SK-N-SH (cell line): ENCODE measurements around the gene CCHCR1. TPM values are rescaled to one million over a fixed set of nuclear protein-coding genes. Genes with fewer than 3 reads are reported as not detected.

Experiments used
- CTCF ChIA-PET: fragments of 300-600, 350-600 bp; formaldehyde crosslinking; extraction: SDS; loops from one replicate; lab custom pipeline; 2021; lab: Yijun Ruan, JAX
- POLR2A ChIA-PET: fragments of 350-600 bp; sonication (Branson Sonifier 250); formaldehyde crosslinking; extraction: SDS; loops from one replicate; lab custom pipeline; 2020; ENCODE audit warnings: antibody characterized with exemption, inconsistent platforms; lab: Yijun Ruan, JAX
- DNase-seq: peaks from one replicate; pipeline ENCODE4 v3.0.0; 2012
- H2AFZ ChIP-seq: fragments of 200-600 bp; sonication (generic); 2 replicates; pipeline ENCODE4 v1.8.1; 2016; ENCODE audit warnings: antibody characterized with exemption, mild to moderate bottlenecking, low read depth
- H3F3A ChIP-seq: fragments of 200-600 bp; sonication (generic); replicated peaks from 2 replicates; pipeline ENCODE3; 2016; ENCODE audit warnings: antibody characterized with exemption, mild to moderate bottlenecking; ENCODE audit not compliant: insufficient read depth
- H3K27ac ChIP-seq, 2 experiments: fragments of 200-500 bp in 1 of 2; fragments of 200-600 bp in 1 of 2; sonication (Bioruptor generic) in 1 of 2; sonication (generic), shearing (Covaris generic) in 1 of 2; 2 replicates each; pipeline versions ENCODE4 v1.5.1 to v1.6.1; 2014 to 2016; ENCODE audit warnings: low read depth in 2 of 2, inconsistent platforms in 1 of 2, low read length in 1 of 2, mild to moderate bottlenecking in 1 of 2, mixed read lengths in 1 of 2
- H3K27me3 ChIP-seq: fragments of 200-600 bp; sonication (generic), shearing (Covaris generic); 2 replicates; pipeline ENCODE4 v1.6.1; 2016; ENCODE audit warnings: mixed run types; ENCODE audit not compliant: insufficient read depth
- H3K36me3 ChIP-seq, 2 experiments: fragments of 200-500 bp in 1 of 2; fragments of 200-600 bp in 1 of 2; sonication (Bioruptor generic) in 1 of 2; sonication (generic) in 1 of 2; replicated peaks in 1 of 2; 2 replicates each; pipeline versions ENCODE3 to v1.5.1; 2014 to 2016; ENCODE audit warnings: low read length in 1 of 2, mild to moderate bottlenecking in 1 of 2; ENCODE audit not compliant: insufficient read depth in 2 of 2, control insufficient read depth in 1 of 2
- H3K4me1 ChIP-seq, 2 experiments: fragments of 200-500 bp in 1 of 2; fragments of 200-600 bp in 1 of 2; sonication (Bioruptor generic) in 1 of 2; sonication (generic), shearing (Covaris generic) in 1 of 2; 2 replicates each; pipeline versions ENCODE4 v1.5.1 to v1.6.1; 2014 to 2016; ENCODE audit warnings: low read depth in 1 of 2, low read length in 1 of 2, mixed run types in 1 of 2; ENCODE audit not compliant: insufficient read depth in 2 of 2, control insufficient read depth in 1 of 2
- H3K4me2 ChIP-seq: fragments of 200-600 bp; sonication (generic), shearing (Covaris generic); 2 replicates; pipeline ENCODE4 v1.6.1; 2017; ENCODE audit warnings: mixed run types
- H3K4me3 ChIP-seq, 2 experiments: fragments of 200-500 bp in 1 of 2; fragments of 200-600 bp in 1 of 2; sonication (Bioruptor generic) in 1 of 2; sonication (generic), shearing (Covaris generic) in 1 of 2; 2 replicates each; pipeline versions ENCODE4 v1.5.1 to v1.8.1; 2014 to 2016; ENCODE audit warnings: low read depth in 2 of 2, inconsistent platforms in 1 of 2, low read length in 1 of 2, mild to moderate bottlenecking in 1 of 2, mixed read lengths in 1 of 2, moderate library complexity in 1 of 2
- H3K79me2 ChIP-seq: fragments of 200-600 bp; sonication (generic); 2 replicates; pipeline ENCODE4 v1.8.1; 2017; ENCODE audit warnings: mild to moderate bottlenecking; ENCODE audit not compliant: insufficient read depth
- H3K9ac ChIP-seq: fragments of 200-600 bp; sonication (generic); 2 replicates; pipeline ENCODE4 v1.6.1; 2017; ENCODE audit warnings: mixed run types
- H3K9me2 ChIP-seq: fragments of 200-600 bp; sonication (generic); 2 replicates; pipeline ENCODE4 v1.6.1; 2017; ENCODE audit warnings: mixed run types
- H3K9me3 ChIP-seq: fragments of 200-600 bp; sonication (generic); 2 replicates; pipeline ENCODE4 v1.6.1; 2017; ENCODE audit warnings: mixed run types, mild to moderate bottlenecking, moderate library complexity
- H4K20me1 ChIP-seq: fragments of 200-600 bp; sonication (generic); 2 replicates; pipeline ENCODE4 v1.6.1; 2017; ENCODE audit warnings: mild to moderate bottlenecking, mixed run types; ENCODE audit not compliant: insufficient read depth
- ELF1 ChIP-seq: IDR thresholded peaks from 2 replicates; pipeline ENCODE4 v1.4.0; 2012
- EZH2phosphoT487 ChIP-seq: fragments of 200-600 bp; sonication (generic); IDR thresholded peaks from 2 replicates; pipeline ENCODE4 v1.6.1; 2017; ENCODE audit warnings: low read depth, mixed run types, mild to moderate bottlenecking, antibody characterized with exemption, moderate library complexity, borderline replicate concordance
- FOXJ3 ChIP-seq: sonication (generic); formaldehyde crosslinking; IDR thresholded peaks from 2 replicates; pipeline ENCODE4 v1.5.1; 2020; ENCODE audit warnings: mild to moderate bottlenecking, missing genetic modification reagents
- GATA2 ChIP-seq: sonication (generic); formaldehyde crosslinking; IDR thresholded peaks from 2 replicates; pipeline ENCODE4 v1.5.0; 2020; ENCODE audit warnings: mild to moderate bottlenecking, missing genetic modification reagents
- NRF1 ChIP-seq: IDR thresholded peaks from 2 replicates; pipeline ENCODE4 v1.6.1; 2012; ENCODE audit warnings: low read depth, mild to moderate bottlenecking, low read length
- RAD21 ChIP-seq: IDR thresholded peaks from 2 replicates; pipeline ENCODE4 v1.6.1; 2012; ENCODE audit warnings: mild to moderate bottlenecking, low read length
- TCF12 ChIP-seq: IDR thresholded peaks from 2 replicates; pipeline ENCODE4 v1.4.0; 2012
- TEAD4 ChIP-seq: IDR thresholded peaks from 2 replicates; pipeline ENCODE4 v1.4.0; 2012; ENCODE audit warnings: mild to moderate bottlenecking, borderline replicate concordance; ENCODE audit not compliant: insufficient read depth
- WGBS: methylation state at CpG from one replicate; pipeline ENCODE4 v1.1.6; 2017; ENCODE audit warnings: low lambda C conversion rate; 5-methylcytosine and 5-hydroxymethylcytosine counted together
- polyA plus RNA-seq, 3 experiments: library from polyadenylated mRNA; depleted of rRNA; stranded (reverse); fragments of >200 nt; gene quantifications; 2 replicates each; pipeline ENCODE4 v1.2.3, GENCODE V29; 2012
- TF ChIP-seq, protein P1 (sequence below): IDR thresholded peaks from 2 replicates; pipeline ENCODE4; 2012
- TF ChIP-seq, protein P2 (sequence below): fragments of 200-600 bp; sonication (generic); IDR thresholded peaks from 2 replicates; pipeline ENCODE4 v1.6.1; 2017; ENCODE audit warnings: antibody characterized with exemption, mild to moderate bottlenecking, moderate library complexity
- TF ChIP-seq, protein P3 (sequence below): fragments of 150-350 bp; IDR thresholded peaks from 2 replicates; pipeline ENCODE4 v1.6.1; 2017; ENCODE audit warnings: antibody characterized with exemption, low read length, low read depth, borderline replicate concordance

CCHCR1 gene
- polyA plus RNA-seq, 1 of the 3 experiments (the other 2 are of a cell fraction), result 18.7 TPM

DNA sequence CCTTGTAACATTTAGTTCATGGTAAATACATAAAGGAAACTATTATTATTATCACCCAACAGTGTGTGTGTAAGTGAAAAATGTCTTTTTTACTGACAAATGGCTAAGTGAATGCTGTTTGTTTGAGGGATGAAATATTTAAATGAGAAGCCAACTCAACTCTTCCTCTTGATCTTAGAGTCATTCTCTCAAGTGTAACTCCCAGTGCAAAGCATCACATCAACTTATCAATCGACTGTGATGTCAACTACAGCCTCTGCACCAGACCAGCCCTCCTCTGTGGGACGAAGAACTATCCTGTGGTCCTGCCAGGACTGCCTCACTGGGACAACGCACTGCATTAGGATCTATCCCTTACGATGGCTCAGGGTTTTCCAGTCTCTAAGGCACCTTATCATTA, 50.5 kb downstream of the CCHCR1 start:
- Histone ChIP-seq H3K9ac (no peak overlapping the region), H3K9me3 (no peaks in the 10 kb centered on the region), H3K79me2 (no peaks in the 10 kb centered on the region), H2AFZ (no peak overlapping the region), H3K4me3 (no peak overlapping the region), H3K4me2 (no peak overlapping the region), H3K27me3 (no peaks in the 10 kb centered on the region; the same call in 1 of the 2 replicates), H3K4me1 (no peaks in the 10 kb centered on the region), H4K20me1 (no peaks in the 10 kb centered on the region), H3K9me2 (no peaks in the 10 kb centered on the region), H3K27ac (no peak overlapping the region), H3K36me3 (no peaks in the 10 kb centered on the region), H3F3A (no peaks in the 10 kb centered on the region)
- TF ChIP-seq, protein P1, sequence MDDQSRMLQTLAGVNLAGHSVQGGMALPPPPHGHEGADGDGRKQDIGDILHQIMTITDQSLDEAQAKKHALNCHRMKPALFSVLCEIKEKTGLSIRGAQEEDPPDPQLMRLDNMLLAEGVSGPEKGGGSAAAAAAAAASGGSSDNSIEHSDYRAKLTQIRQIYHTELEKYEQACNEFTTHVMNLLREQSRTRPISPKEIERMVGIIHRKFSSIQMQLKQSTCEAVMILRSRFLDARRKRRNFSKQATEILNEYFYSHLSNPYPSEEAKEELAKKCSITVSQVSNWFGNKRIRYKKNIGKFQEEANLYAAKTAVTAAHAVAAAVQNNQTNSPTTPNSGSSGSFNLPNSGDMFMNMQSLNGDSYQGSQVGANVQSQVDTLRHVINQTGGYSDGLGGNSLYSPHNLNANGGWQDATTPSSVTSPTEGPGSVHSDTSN, result no peak
- TF ChIP-seq TEAD4, result no peak
- no peak for DNase-seq
- CTCF ChIA-PET, result no interaction called here
- POLR2A ChIA-PET, result no interaction called here
- WGBS, result 13% methylated on average over 3 of the region's 4 CpGs

DNA sequence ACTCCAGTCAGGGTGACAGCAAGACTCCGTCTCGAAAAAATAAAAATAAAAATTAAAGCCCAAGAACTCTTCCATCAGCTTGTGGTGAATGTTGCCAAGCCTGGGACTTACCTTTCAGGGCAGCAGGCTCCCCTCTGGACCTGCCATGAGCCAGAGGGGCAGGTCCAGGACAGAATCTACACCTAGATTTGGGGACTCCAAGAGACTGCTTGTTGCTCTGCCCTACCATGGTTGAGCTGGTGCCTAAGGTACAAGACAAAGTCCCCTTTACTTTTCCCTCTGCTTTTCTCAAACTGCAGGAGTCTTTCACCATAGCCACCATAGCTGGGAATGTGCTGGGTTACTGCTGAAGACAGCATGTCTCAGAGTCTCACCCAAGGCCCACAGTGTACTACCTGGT, 54.5 kb downstream of the CCHCR1 start:
- no peaks in the 10 kb centered on the region for H3K9me2 ChIP-seq
- H3K27me3 ChIP-seq, result no peaks in the 10 kb centered on the region; the same call in 1 of the 2 replicates
- no peak overlapping the region for H3K4me3 ChIP-seq
- no peaks in the 10 kb centered on the region for H3F3A ChIP-seq
- ChIA-PET CTCF (interaction anchor here (0.9 to 2.4 kb wide), 3 partner anchors 9 to 42 kb away, joined by 3 to 11 read pairs (median 5); no protein-coding TSS in a partner anchor), POLR2A (no interaction called here)
- H4K20me1 ChIP-seq, result no peaks in the 10 kb centered on the region
- H3K9me3 ChIP-seq, result no peaks in the 10 kb centered on the region
- no peak for DNase-seq
- 73% methylated on average over 2 of the region's 2 CpGs for WGBS
- no peak overlapping the region for H3K9ac ChIP-seq
- H3K27ac ChIP-seq, result no peak overlapping the region
- no peaks in the 10 kb centered on the region for H3K36me3 ChIP-seq
- H3K4me1 ChIP-seq, result no peaks in the 10 kb centered on the region
- no peak overlapping the region for H2AFZ ChIP-seq
- TF ChIP-seq, protein P2, sequence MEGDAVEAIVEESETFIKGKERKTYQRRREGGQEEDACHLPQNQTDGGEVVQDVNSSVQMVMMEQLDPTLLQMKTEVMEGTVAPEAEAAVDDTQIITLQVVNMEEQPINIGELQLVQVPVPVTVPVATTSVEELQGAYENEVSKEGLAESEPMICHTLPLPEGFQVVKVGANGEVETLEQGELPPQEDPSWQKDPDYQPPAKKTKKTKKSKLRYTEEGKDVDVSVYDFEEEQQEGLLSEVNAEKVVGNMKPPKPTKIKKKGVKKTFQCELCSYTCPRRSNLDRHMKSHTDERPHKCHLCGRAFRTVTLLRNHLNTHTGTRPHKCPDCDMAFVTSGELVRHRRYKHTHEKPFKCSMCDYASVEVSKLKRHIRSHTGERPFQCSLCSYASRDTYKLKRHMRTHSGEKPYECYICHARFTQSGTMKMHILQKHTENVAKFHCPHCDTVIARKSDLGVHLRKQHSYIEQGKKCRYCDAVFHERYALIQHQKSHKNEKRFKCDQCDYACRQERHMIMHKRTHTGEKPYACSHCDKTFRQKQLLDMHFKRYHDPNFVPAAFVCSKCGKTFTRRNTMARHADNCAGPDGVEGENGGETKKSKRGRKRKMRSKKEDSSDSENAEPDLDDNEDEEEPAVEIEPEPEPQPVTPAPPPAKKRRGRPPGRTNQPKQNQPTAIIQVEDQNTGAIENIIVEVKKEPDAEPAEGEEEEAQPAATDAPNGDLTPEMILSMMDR, result no peak
- TF ChIP-seq EZH2phosphoT487, result no peak
- TF ChIP-seq TCF12, result no peak
- TF ChIP-seq ELF1, result no peak
- TF ChIP-seq GATA2, result no peak
- no peak for TF ChIP-seq TEAD4
- no peak for TF ChIP-seq FOXJ3 (CRISPR knock-in tag)
- no peak for TF ChIP-seq NRF1
- TF ChIP-seq RAD21, result no peak
- TF ChIP-seq, protein P3, sequence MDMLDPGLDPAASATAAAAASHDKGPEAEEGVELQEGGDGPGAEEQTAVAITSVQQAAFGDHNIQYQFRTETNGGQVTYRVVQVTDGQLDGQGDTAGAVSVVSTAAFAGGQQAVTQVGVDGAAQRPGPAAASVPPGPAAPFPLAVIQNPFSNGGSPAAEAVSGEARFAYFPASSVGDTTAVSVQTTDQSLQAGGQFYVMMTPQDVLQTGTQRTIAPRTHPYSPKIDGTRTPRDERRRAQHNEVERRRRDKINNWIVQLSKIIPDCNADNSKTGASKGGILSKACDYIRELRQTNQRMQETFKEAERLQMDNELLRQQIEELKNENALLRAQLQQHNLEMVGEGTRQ, result no peak
- no peak overlapping the region for H3K4me2 ChIP-seq
- H3K79me2 ChIP-seq, result no peaks in the 10 kb centered on the region
